Endothelial cell of umbilical vein (primary cell): Measurements from ENCODE around the gene FRRS1. TPM values are rescaled to one million over a fixed set of nuclear protein-coding genes. Genes with fewer than 3 reads are reported as not detected.

ENCODE experiments used
- BruUV-seq: library from RNA; stranded (reverse); fragments of 400-500 nt; replicated peaks from 2 replicates; lab custom pipeline; 2021; lab: Mats Ljungman, UMichigan
- CTCF ChIA-PET: fragments of 300-600, 350-600 bp; sonication (Branson Sonifier 250); formaldehyde crosslinking; loops from one replicate; lab custom pipeline; 2021; ENCODE audit warnings: antibody characterized with exemption, inconsistent platforms; lab: Charles Lee
- POLR2A ChIA-PET: fragments of 300-600, 350-600 bp; sonication (Branson Sonifier 250); formaldehyde crosslinking; loops from one replicate; lab custom pipeline; 2021; ENCODE audit warnings: antibody characterized with exemption, inconsistent platforms; lab: Charles Lee
- DNase-seq: peaks from one replicate; pipeline ENCODE4 v3.0.0-alpha.2; 2011; ENCODE audit warnings: low read depth, low spot score
- FAIRE-seq: peaks from 2 replicates; lab custom pipeline; 2011; peaks lifted over from hg19 to GRCh38; lab: Jason Lieb, UNC
- H2AFZ ChIP-seq: 2 replicates; pipeline ENCODE4 v1.6.0; 2012; ENCODE audit warnings: low read depth, low read length, control low read depth, inconsistent platforms
- H3K27ac ChIP-seq: 2 replicates; pipeline ENCODE4 v1.5.1; 2011; ENCODE audit warnings: low read depth, mild to moderate bottlenecking, control low read depth, low read length, moderate library complexity; ENCODE audit not compliant: insufficient read depth
- H3K27me3 ChIP-seq, 2 experiments: 2 replicates each; pipeline versions ENCODE4 v1.6.0 to v1.6.1; 2011; ENCODE audit warnings: low read length in 2 of 2, mixed read lengths in 1 of 2; ENCODE audit not compliant: control insufficient read depth in 2 of 2, insufficient read depth in 2 of 2
- H3K36me3 ChIP-seq, 2 experiments: 2 replicates in 1 of 2; 3 replicates in 1 of 2; pipeline ENCODE4 v1.5.1; 2011; ENCODE audit warnings: low read length in 2 of 2, mild to moderate bottlenecking in 1 of 2, moderate library complexity in 1 of 2; ENCODE audit not compliant: control insufficient read depth in 2 of 2, insufficient read depth in 2 of 2; ENCODE audit errors: extremely low read depth in 1 of 2
- H3K4me1 ChIP-seq: 3 replicates; pipeline ENCODE4 v1.5.1; 2011; ENCODE audit warnings: mild to moderate bottlenecking, low read length; ENCODE audit not compliant: control insufficient read depth, insufficient read depth; ENCODE audit errors: extremely low read depth
- H3K4me2 ChIP-seq: 2 replicates; pipeline ENCODE4 v1.6.1; 2011; ENCODE audit warnings: low read length, control low read depth, mixed read lengths; ENCODE audit not compliant: insufficient read depth
- H3K4me3 ChIP-seq, 3 experiments: fragments of 200-600 bp in 1 of 3; sonication (generic), shearing (Covaris generic) in 1 of 3; replicated peaks in 1 of 3; 2 replicates each; pipeline ENCODE4 v1.5.1; 2011 to 2016; ENCODE audit warnings: control low read depth in 3 of 3, low read length in 3 of 3, mild to moderate bottlenecking in 2 of 3, inconsistent platforms in 1 of 3, low read depth in 1 of 3, moderate library complexity in 1 of 3; ENCODE audit not compliant: insufficient read depth in 1 of 3
- H3K79me2 ChIP-seq: 2 replicates; pipeline ENCODE4 v1.6.0; 2012; ENCODE audit warnings: low read length, inconsistent platforms; ENCODE audit not compliant: control insufficient read depth, insufficient read depth
- H3K9ac ChIP-seq: replicated peaks from 2 replicates; pipeline ENCODE3; 2011; ENCODE audit warnings: low read length, control low read depth; ENCODE audit not compliant: insufficient read depth; ENCODE audit errors: extremely low read depth
- H3K9me1 ChIP-seq: replicated peaks from 3 replicates; pipeline ENCODE4 v1.6.0; 2011; ENCODE audit warnings: mild to moderate bottlenecking, low read length; ENCODE audit not compliant: control insufficient read depth, insufficient read depth; ENCODE audit errors: extremely low read depth
- H3K9me3 ChIP-seq: replicated peaks from 2 replicates; pipeline ENCODE4 v1.5.1; 2012; ENCODE audit warnings: low read length, inconsistent platforms; ENCODE audit not compliant: control insufficient read depth, insufficient read depth
- H4K20me1 ChIP-seq: replicated peaks from 2 replicates; pipeline ENCODE3; 2011; ENCODE audit warnings: mild to moderate bottlenecking, low read length; ENCODE audit not compliant: control insufficient read depth, insufficient read depth; ENCODE audit errors: extremely low read depth
- EZH2 ChIP-seq: IDR thresholded peaks from 2 replicates; pipeline ENCODE4 v1.6.1; 2012; ENCODE audit warnings: borderline replicate concordance, low read depth, mild to moderate bottlenecking, moderate library complexity, low read length, inconsistent platforms; ENCODE audit not compliant: severe bottlenecking
- FOS ChIP-seq: IDR thresholded peaks from 2 replicates; pipeline ENCODE4 v1.6.1; 2011; ENCODE audit warnings: mild to moderate bottlenecking, low read length, moderate library complexity, borderline replicate concordance; ENCODE audit not compliant: insufficient read depth
- GATA2 ChIP-seq: IDR thresholded peaks from 2 replicates; pipeline ENCODE4 v1.7.0; 2011; ENCODE audit warnings: low read depth, mild to moderate bottlenecking, moderate library complexity, mixed read lengths, low read length; ENCODE audit not compliant: insufficient read length, insufficient read depth
- JUN ChIP-seq: IDR thresholded peaks from 2 replicates; pipeline ENCODE4 v1.6.1; 2011; ENCODE audit warnings: borderline replicate concordance, low read depth; ENCODE audit not compliant: insufficient read length, insufficient read depth
- MAX ChIP-seq: IDR thresholded peaks from 2 replicates; pipeline ENCODE4 v1.6.1; 2011; ENCODE audit not compliant: insufficient read depth, insufficient read length
- MYC ChIP-seq: IDR thresholded peaks from one replicate; pipeline ENCODE4 v1.6.1; 2011; ENCODE audit warnings: mild to moderate bottlenecking, low read depth, low read length
- POLR2A ChIP-seq: IDR thresholded peaks from 2 replicates; pipeline ENCODE4 v1.6.1; 2012; ENCODE audit warnings: low read depth, mild to moderate bottlenecking, control low read depth, low read length
- POLR2AphosphoS5 ChIP-seq: IDR thresholded peaks from 2 replicates; pipeline ENCODE4 v1.6.1; 2012; ENCODE audit warnings: low read depth, mild to moderate bottlenecking, control low read depth, low read length, moderate library complexity; ENCODE audit not compliant: insufficient read depth
- dilution Hi-C: fragments of 300-500 bp; cut with MboI; formaldehyde crosslinking; loops from one replicate; pipeline ENCODE4 v1.15.0; 2019; ENCODE audit warnings: low sequenced_read_pairs; ENCODE audit not compliant: extremely low pct_ligation_motif_present
- intact Hi-C: fragments of 100-400 bp; cut with micrococcal nuclease; formaldehyde crosslinking; loops from one replicate; pipeline ENCODE4 v1.10.0; 2022
- polyA plus RNA-seq, 4 experiments: library from polyadenylated mRNA; depleted of rRNA in 3 of 4; stranded (reverse) in 3 of 4; unstranded in 1 of 4; fragments of >200 nt; gene quantifications; 2 replicates each; pipeline versions ENCODE4 v1.2.1 to v1.2.3, GENCODE V29; 2011 to 2012; ENCODE audit warnings: missing spikeins in 1 of 4
- total RNA-seq: library from RNA; stranded (reverse); gene quantifications from 2 replicates; pipeline ENCODE4 v1.2.3, GENCODE V29; 2021
- TF ChIP-seq, protein P1 (sequence below), 2 donors: IDR thresholded peaks; 1 replicate in 1 of 2; 2 replicates in 1 of 2; pipeline ENCODE4 v1.5.1; 2011; ENCODE audit warnings: low read length in 2 of 2, mild to moderate bottlenecking in 2 of 2, moderate library complexity in 2 of 2, control low read depth in 1 of 2, inconsistent platforms in 1 of 2, low read depth in 1 of 2; ENCODE audit not compliant: insufficient read depth in 1 of 2; ENCODE audit errors: extremely low read depth in 1 of 2

Gene FRRS1
- total and polyA plus RNA-seq, 2 donors (not counting 3 experiments of a cell fraction or from before 2014, with no cell fraction given), result 1.1 to 3.1 TPM

DNA sequence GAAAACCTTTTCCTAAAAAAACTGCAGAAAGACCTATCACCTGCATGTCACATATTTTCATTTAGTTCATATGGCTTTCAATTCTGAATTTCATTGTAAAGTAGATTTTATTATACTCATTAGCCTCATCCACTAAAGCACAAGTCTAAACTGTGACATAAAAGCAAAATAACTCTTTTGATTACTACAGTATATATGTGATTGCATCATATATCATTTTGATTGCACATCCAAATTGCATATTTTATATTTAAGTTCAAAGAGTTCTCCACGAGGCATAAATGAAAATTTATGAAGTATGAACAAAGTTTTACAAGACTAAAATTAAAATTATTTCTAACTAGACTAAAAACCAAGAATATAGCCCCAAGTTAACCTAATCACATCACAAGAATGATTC, 101.2 kb downstream of the FRRS1 start:
- no peaks in the 10 kb centered on the region for H4K20me1 ChIP-seq
- BruUV-seq, result no TSS peak
- CTCF ChIA-PET, result interaction anchor here (1.6 to 2.9 kb wide), 3 partner anchors 20 to 184 kb away, joined by 3 to 11 read pairs (median 7); no protein-coding TSS in a partner anchor
- FAIRE-seq (no peak), DNase-seq (no peak)
- H2AFZ ChIP-seq, result no peak overlapping the region
- peaks cover 35 to 41% of the 10 kb centered on the region in 2 experiments for H3K36me3 ChIP-seq
- H3K4me3 ChIP-seq, result no peak overlapping the region
- dilution Hi-C loops, result no loop called here
- H3K9me1 ChIP-seq, result no peaks in the 10 kb centered on the region
- POLR2A ChIA-PET, result no interaction called here
- intact Hi-C loops, result no loop called here
- peaks cover 53% of the 10 kb centered on the region for H3K79me2 ChIP-seq
- TF ChIP-seq MAX (no peak), POLR2A (no peak), GATA2 (no peak), JUN (no peak), MYC (no peak), POLR2AphosphoS5 (no peak), FOS (no peak), EZH2 (no peak)
- TF ChIP-seq, protein P1, sequence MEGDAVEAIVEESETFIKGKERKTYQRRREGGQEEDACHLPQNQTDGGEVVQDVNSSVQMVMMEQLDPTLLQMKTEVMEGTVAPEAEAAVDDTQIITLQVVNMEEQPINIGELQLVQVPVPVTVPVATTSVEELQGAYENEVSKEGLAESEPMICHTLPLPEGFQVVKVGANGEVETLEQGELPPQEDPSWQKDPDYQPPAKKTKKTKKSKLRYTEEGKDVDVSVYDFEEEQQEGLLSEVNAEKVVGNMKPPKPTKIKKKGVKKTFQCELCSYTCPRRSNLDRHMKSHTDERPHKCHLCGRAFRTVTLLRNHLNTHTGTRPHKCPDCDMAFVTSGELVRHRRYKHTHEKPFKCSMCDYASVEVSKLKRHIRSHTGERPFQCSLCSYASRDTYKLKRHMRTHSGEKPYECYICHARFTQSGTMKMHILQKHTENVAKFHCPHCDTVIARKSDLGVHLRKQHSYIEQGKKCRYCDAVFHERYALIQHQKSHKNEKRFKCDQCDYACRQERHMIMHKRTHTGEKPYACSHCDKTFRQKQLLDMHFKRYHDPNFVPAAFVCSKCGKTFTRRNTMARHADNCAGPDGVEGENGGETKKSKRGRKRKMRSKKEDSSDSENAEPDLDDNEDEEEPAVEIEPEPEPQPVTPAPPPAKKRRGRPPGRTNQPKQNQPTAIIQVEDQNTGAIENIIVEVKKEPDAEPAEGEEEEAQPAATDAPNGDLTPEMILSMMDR (IDR thresholded peaks at IDR 0.05; ENCODE audit: extremely low read depth in 1 of 2, insufficient read depth in 1 of 2, low read depth in 1 of 2, low read length in 2 of 2), result no peak
- H3K9ac ChIP-seq, result no peak overlapping the region
- H3K4me2 ChIP-seq, result no peak overlapping the region
- peaks cover 31% of the 10 kb centered on the region for H3K4me1 ChIP-seq
- no peaks in the 10 kb centered on the region for H3K27me3 ChIP-seq
- H3K9me3 ChIP-seq, result no peaks in the 10 kb centered on the region
- no peak overlapping the region for H3K27ac ChIP-seq
